ENCODE measurements around the gene SYT7. TPM values are rescaled to one million over a fixed set of nuclear protein-coding genes. Genes with fewer than 3 reads are reported as not detected.
"Not testable (repeated sequence)": the region's sequence is repeated elsewhere in the genome, so short reads cannot be mapped to it uniquely, and the experiment has no call there.

SYT7 gene
- total RNA-seq, 2 experiments from 2014 or later: not detected

DNA sequence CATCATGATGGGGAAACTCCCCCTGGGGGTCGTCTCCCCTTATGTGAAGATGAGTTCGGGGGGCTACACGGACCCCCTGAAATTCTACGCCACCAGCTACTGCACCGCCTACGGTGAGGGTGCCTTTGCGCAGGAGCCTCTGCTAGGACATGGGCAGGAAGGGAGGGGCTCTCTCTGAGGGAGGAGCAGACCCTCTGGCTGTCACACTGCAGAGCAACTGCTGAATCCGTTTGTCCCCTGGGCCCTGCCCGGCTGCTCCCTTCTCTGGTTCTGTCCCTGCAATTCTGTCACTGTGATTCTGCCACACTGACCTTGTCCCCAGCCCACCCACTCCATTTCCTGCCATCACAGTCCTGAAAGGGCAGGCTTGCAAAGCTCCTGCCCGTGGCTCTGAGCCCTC is 99.1 kb downstream of the SYT7 start:
- H3K4me1 Mint-ChIP-seq (ENCODE audit: low read depth): peaks cover 5% of the 10 kb centered on the region
- H3K27ac Mint-ChIP-seq: no peak overlapping the region
- DNase-seq (no peak), ATAC-seq (no peak)
- H3K4me3 Mint-ChIP-seq: no peak overlapping the region
- no peaks in the 10 kb centered on the region for H3K27me3 Mint-ChIP-seq (ENCODE audit: low read depth)
- H3K36me3 Mint-ChIP-seq (ENCODE audit: low read depth): no peaks in the 10 kb centered on the region
- ChIA-PET CTCF (interaction anchor here (0.7 to 2.0 kb wide), 9 partner anchors 9 to 36 kb away, joined by 3 to 15 read pairs (median 4); partner anchors contain the start of gene LRRC10B), POLR2A (no interaction called here)
- no peaks in the 10 kb centered on the region for H3K9me3 Mint-ChIP-seq (ENCODE audit: insufficient read depth)

DNA sequence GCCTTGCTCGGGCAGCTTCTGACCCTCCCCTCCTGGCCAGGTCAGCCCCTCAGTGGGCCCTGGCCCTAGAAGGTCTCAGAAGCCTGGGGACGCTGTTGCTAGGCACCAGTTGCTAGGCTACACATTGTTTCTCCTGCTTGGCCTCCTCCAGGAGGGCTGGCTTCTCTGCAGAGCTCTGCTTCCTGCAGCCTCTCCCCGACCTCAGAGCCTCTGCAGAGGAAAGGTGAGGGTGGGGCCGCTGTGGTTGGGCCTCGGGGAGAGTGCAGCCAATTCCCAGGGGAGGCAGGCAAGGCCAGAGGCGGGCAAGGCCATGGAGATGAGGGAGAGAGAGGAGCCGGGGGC is 99.9 kb downstream of the SYT7 start:
- Mint-ChIP-seq H3K9me3 (ENCODE audit: insufficient read depth) (no peaks in the 10 kb centered on the region), H3K36me3 (ENCODE audit: low read depth) (no peaks in the 10 kb centered on the region), H3K27ac (no peak overlapping the region), H3K27me3 (ENCODE audit: low read depth) (no peaks in the 10 kb centered on the region), H3K4me1 (ENCODE audit: low read depth) (peaks cover 5% of the 10 kb centered on the region), H3K4me3 (no peak overlapping the region)
- ChIA-PET POLR2A (interaction anchor here (0.5 kb wide), 1 partner anchor 50 kb away, joined by 3 read pairs; no protein-coding TSS in a partner anchor), CTCF (interaction anchor here (1.1 to 7.3 kb wide), 3 partner anchors 21 to 157 kb away, joined by 3 to 115 read pairs (median 5); no protein-coding TSS in a partner anchor)
- ATAC-seq (peak; percentile 33), DNase-seq (no peak)

DNA sequence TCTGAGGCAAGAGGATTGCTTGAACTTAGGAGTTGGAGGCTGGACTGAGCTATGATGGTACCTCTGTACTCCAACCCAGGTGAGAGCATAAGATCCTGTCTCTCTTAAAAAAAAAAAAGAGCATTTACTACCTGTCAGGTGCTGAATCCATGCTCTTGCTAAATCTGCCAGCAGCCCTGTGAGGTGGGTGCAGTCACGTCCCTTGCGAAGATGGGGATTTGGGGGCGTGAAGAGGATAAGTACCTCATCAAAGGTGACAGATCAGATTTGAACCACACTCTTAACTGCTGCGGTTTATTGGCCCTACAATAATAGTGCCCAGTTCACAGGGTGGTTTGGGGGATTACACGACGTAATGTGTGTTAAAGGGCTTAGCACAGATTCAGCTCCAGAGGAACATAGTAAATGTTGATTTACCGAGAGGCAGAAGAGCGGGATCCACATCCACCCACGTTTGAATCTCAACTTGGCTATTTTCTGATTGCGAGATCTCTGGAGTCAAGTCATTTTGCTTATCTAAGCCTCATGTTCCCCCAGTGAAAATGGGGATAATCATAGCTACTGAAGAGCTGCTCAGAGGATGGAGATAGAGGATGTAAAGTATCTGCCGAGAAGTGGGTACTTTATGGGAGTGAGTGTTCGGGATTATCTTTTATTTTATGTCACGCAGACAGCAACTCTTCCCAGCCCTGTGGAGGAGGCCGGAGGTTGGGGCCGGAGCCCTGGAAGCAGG is 100.4 kb downstream of the SYT7 start:
- H3K9me3 Mint-ChIP-seq (ENCODE audit: insufficient read depth): no peaks in the 10 kb centered on the region
- H3K36me3 Mint-ChIP-seq (ENCODE audit: low read depth): no peaks in the 10 kb centered on the region
- POLR2A ChIA-PET: no interaction called here
- H3K27me3 Mint-ChIP-seq (ENCODE audit: low read depth): no peaks in the 10 kb centered on the region
- peaks cover 5% of the 10 kb centered on the region for H3K4me1 Mint-ChIP-seq (ENCODE audit: low read depth)
- ATAC-seq (no peak), DNase-seq (no peak)
- CTCF ChIA-PET: interaction anchor here (1.1 to 7.3 kb wide), 3 partner anchors 21 to 158 kb away, joined by 3 to 115 read pairs (median 5); no protein-coding TSS in a partner anchor
- no peak overlapping the region for H3K27ac Mint-ChIP-seq
- no peak overlapping the region for H3K4me3 Mint-ChIP-seq

DNA sequence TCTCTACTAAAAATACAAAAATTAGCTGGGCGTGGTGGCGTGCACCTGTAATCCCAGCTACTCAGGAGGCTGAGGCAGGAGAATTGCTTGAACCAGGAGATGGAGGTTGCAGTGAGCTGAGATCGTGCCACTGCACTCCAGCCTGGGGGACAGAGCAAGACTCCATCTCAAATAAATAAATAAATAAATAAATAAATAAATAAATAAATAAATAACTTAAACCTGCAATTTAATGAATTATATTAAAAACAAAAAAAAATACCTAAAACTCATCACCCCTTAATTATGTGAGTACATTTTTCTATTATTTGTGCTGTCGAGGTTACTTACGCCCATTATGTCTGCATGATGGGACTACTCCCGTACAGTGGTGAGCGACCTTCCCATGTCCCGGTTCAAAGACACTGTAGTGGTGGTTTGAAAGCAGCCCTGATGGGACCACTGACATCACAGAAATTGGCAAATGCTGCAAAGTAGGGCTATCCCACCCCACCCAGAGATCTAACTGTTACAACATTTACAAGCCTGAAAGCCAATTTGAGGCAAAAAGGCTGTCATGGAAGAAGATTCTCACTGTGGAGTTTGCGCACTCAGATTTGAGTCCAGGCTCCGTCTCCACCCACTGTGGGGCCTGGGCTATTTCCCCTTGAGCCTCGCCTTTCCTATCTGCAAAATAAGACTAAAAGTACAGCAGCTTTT is 101.4 kb downstream of the SYT7 start:
- not testable (repeated sequence) for H3K4me3 Mint-ChIP-seq; H3K9me3 Mint-ChIP-seq (ENCODE audit: insufficient read depth); DNase-seq; H3K4me1 Mint-ChIP-seq (ENCODE audit: low read depth); ATAC-seq; H3K36me3 Mint-ChIP-seq (ENCODE audit: low read depth); H3K27me3 Mint-ChIP-seq (ENCODE audit: low read depth); H3K27ac Mint-ChIP-seq
- POLR2A ChIA-PET: interaction anchor here (0.6 kb wide), 1 partner anchor 250 kb away, joined by 4 read pairs; no protein-coding TSS in a partner anchor
- CTCF ChIA-PET: interaction anchor here (2.6 to 7.3 kb wide), 3 partner anchors 22 to 37 kb away, joined by 6 to 115 read pairs (median 31); no protein-coding TSS in a partner anchor

DNA sequence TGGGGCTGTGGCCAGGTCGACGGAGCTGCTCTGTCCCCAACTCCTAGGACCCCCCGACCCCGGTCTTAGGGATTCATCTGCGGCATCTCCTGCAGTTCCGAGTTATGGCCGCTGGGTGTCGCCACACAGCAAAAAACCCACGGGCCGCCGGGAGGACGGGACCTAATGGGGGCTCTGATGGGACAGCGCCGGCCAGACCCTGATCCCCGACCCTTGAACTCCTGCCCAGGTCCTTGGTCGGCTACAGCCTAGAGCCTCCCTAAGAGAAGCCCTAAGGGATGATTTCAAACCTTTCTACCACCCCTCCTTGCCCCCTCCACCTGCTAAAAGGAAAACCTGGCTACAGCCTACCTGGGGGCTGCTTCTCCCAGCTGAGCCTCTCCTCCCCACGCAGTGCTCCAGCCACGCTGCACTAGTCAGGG is 103.1 kb downstream of the SYT7 start:
- ATAC-seq: peak; percentile 49
- H3K9me3 Mint-ChIP-seq (ENCODE audit: insufficient read depth): no peaks in the 10 kb centered on the region
- H3K4me3 Mint-ChIP-seq: no peak overlapping the region
- H3K4me1 Mint-ChIP-seq (ENCODE audit: low read depth): peaks cover 5% of the 10 kb centered on the region
- peaks cover 2% of the 10 kb centered on the region for H3K36me3 Mint-ChIP-seq (ENCODE audit: low read depth)
- CTCF ChIA-PET: interaction anchor here (0.6 to 7.3 kb wide), 17 partner anchors 10 to 161 kb away, joined by 3 to 115 read pairs (median 4); partner anchors contain the start of gene LRRC10B
- H3K27ac Mint-ChIP-seq: no peak overlapping the region
- POLR2A ChIA-PET: no interaction called here
- peak; percentile 66 for DNase-seq
- no peaks in the 10 kb centered on the region for H3K27me3 Mint-ChIP-seq (ENCODE audit: low read depth)

GRCh38 chr11:61477126-61477525 is 103.8 kb downstream of the SYT7 start:
- Mint-ChIP-seq H3K4me3 (no peak overlapping the region), H3K27me3 (ENCODE audit: low read depth) (no peaks in the 10 kb centered on the region), H3K36me3 (ENCODE audit: low read depth) (peaks cover 4% of the 10 kb centered on the region), H3K9me3 (ENCODE audit: insufficient read depth) (no peaks in the 10 kb centered on the region), H3K4me1 (ENCODE audit: low read depth) (peaks cover 8% of the 10 kb centered on the region), H3K27ac (no peak overlapping the region)
- CTCF ChIA-PET: interaction anchor here (0.9 to 7.3 kb wide), 12 partner anchors 9 to 161 kb away, joined by 3 to 115 read pairs (median 4); partner anchors contain the start of gene LRRC10B
- no peak for DNase-seq
- POLR2A ChIA-PET: interaction anchor here (0.5 kb wide), 1 partner anchor 40 kb away, joined by 4 read pairs; no protein-coding TSS in a partner anchor
- no peak for ATAC-seq

- peaks cover 11% of the 10 kb centered on the region for H3K4me1 Mint-ChIP-seq (ENCODE audit: low read depth)
- ATAC-seq: no peak
- CTCF ChIA-PET: interaction anchor here (0.8 to 7.3 kb wide), 5 partner anchors 11 to 149 kb away, joined by 4 to 115 read pairs (median 7); no protein-coding TSS in a partner anchor
- no peaks in the 10 kb centered on the region for H3K27me3 Mint-ChIP-seq (ENCODE audit: low read depth)
- H3K9me3 Mint-ChIP-seq (ENCODE audit: insufficient read depth): no peaks in the 10 kb centered on the region
- DNase-seq: no peak
- POLR2A ChIA-PET: no interaction called here
- no peak overlapping the region for H3K4me3 Mint-ChIP-seq
- H3K27ac Mint-ChIP-seq: no peak overlapping the region
- H3K36me3 Mint-ChIP-seq (ENCODE audit: low read depth): peaks cover 4% of the 10 kb centered on the region
Measured at GRCh38 chr11:61476371-61476770, 104.5 kb downstream of the SYT7 start.

- Mint-ChIP-seq H3K9me3 (ENCODE audit: insufficient read depth) (no peaks in the 10 kb centered on the region), H3K4me1 (ENCODE audit: low read depth) (peaks cover 14% of the 10 kb centered on the region), H3K36me3 (ENCODE audit: low read depth) (peaks cover 9% of the 10 kb centered on the region), H3K27ac (no peak overlapping the region), H3K27me3 (ENCODE audit: low read depth) (no peaks in the 10 kb centered on the region), H3K4me3 (no peak overlapping the region)
- ATAC-seq (no peak), DNase-seq (no peak)
- POLR2A ChIA-PET: no interaction called here
- CTCF ChIA-PET: interaction anchor here (0.6 to 7.3 kb wide), 6 partner anchors 12 to 163 kb away, joined by 3 to 115 read pairs (median 6); no protein-coding TSS in a partner anchor
Measured at GRCh38 chr11:61475433-61475832, 105.4 kb downstream of the SYT7 start.

DNA sequence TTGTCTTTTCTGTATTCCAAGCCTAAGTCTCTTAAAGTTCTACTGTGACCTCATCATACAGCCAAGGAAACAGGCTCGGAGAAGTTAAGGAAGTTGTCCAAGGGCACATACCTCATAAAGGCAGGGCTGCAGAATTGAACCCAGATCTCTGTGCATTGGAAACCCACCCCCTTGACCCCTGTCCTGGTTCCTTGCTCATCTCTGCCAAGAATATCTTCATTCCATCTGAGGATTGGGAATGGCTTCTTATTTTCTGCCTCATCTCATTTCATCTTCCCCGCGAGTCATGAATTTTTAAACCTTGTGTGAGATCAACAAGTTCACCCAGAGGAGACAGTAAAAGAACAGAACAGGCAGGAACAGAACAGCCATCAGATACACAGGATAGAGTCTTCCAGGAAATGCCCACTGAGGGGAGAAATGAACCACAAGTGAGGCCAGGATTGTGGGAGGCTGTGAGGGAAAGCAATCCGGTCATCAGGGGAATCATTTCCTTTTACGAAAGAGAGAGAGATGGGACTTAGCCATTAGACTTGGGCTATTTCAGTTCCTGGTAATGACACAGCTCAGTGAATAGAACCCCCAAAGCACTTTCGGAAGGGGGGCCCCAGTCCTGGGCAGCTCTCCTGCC is 106.7 kb downstream of the SYT7 start:
- Mint-ChIP-seq H3K4me3 (no peak overlapping the region), H3K9me3 (ENCODE audit: insufficient read depth) (no peaks in the 10 kb centered on the region), H3K4me1 (ENCODE audit: low read depth) (peaks cover 14% of the 10 kb centered on the region), H3K36me3 (ENCODE audit: low read depth) (peaks cover 9% of the 10 kb centered on the region), H3K27ac (no peak overlapping the region), H3K27me3 (ENCODE audit: low read depth) (no peaks in the 10 kb centered on the region)
- DNase-seq (no peak), ATAC-seq (no peak)
- CTCF ChIA-PET: interaction anchor here (2.5 to 7.3 kb wide), 3 partner anchors 28 to 43 kb away, joined by 8 to 115 read pairs (median 17); no protein-coding TSS in a partner anchor
- POLR2A ChIA-PET: no interaction called here

DNA sequence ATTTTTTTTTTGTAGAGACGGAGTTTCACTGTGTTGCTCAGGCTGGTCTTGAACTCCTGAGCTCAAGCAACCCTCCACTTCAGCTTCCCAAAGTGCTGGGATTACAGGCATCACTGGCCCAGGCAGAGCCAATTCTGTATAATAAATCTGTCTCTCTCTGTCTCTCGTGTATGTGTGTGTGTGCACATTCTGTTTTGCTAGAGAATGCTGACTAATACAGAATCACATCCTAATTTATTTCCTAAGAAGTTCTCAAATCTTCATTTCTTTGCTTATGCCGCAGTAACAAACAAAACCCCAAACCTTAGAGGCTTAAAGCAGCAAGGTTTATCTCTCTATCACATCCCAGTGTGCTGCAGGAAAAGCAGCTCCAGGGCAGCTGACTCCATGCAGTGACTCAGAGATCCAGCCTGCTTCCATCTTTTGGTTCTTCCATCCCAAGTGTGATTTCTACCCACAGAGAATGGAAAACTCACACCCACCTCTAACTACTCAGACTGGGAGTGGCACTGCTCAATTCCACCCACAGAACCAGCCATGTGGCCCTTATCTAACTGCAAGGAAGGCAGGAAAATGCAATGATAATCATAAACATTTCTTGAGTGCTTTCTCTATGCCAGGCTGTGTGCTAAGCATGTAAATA is 107.4 kb downstream of the SYT7 start:
- ATAC-seq (no peak), DNase-seq (no peak)
- peaks cover 14% of the 10 kb centered on the region for H3K4me1 Mint-ChIP-seq (ENCODE audit: low read depth)
- peaks cover 9% of the 10 kb centered on the region for H3K36me3 Mint-ChIP-seq (ENCODE audit: low read depth)
- CTCF ChIA-PET: interaction anchor here (1.0 to 3.1 kb wide), 4 partner anchors 9 to 165 kb away, joined by 3 to 17 read pairs (median 6); no protein-coding TSS in a partner anchor
- no peaks in the 10 kb centered on the region for H3K27me3 Mint-ChIP-seq (ENCODE audit: low read depth)
- no peak overlapping the region for H3K4me3 Mint-ChIP-seq
- no peaks in the 10 kb centered on the region for H3K9me3 Mint-ChIP-seq (ENCODE audit: insufficient read depth)
- POLR2A ChIA-PET: no interaction called here
- no peak overlapping the region for H3K27ac Mint-ChIP-seq

GRCh38 chr11:61472868-61473267 is 108.0 kb downstream of the SYT7 start:
- CTCF ChIA-PET: interaction anchor here (1.0 to 3.1 kb wide), 4 partner anchors 10 to 166 kb away, joined by 3 to 17 read pairs (median 6); no protein-coding TSS in a partner anchor
- H3K9me3 Mint-ChIP-seq (ENCODE audit: insufficient read depth): no peaks in the 10 kb centered on the region
- ATAC-seq (no peak), DNase-seq (no peak)
- POLR2A ChIA-PET: no interaction called here
- no peak overlapping the region for H3K4me3 Mint-ChIP-seq
- peaks cover 9% of the 10 kb centered on the region for H3K36me3 Mint-ChIP-seq (ENCODE audit: low read depth)
- H3K27ac Mint-ChIP-seq: no peak overlapping the region
- peaks cover 11% of the 10 kb centered on the region for H3K4me1 Mint-ChIP-seq (ENCODE audit: low read depth)
- H3K27me3 Mint-ChIP-seq (ENCODE audit: low read depth): no peaks in the 10 kb centered on the region
